Stimulated activated naive CD8-positive, alpha-beta T cell treated with anti-CD3 and anti-CD28 coated beads, Interleukin-15, Interleukin-2, amounts not matched to agents 100 U/mL and 50 U/mL, for 24 hours (primary cell): ENCODE data around the gene IL2RA.
"Not testable (repeated sequence)": the region's sequence is repeated elsewhere in the genome, so short reads cannot be mapped to it uniquely, and the experiment has no call there.

Source experiments
- ATAC-seq: fragments of 150-1000 bp; cut with Tn5 transposase; one replicate; pipeline ENCODE4 v1.10.0; 2021
- DNase-seq: peaks from one replicate; pipeline ENCODE4 v3.0.0; 2021

Gene IL2RA

GRCh38 chr10:6082496-6083395 is 20.6 kb upstream of the IL2RA start:
- peak; percentile 5 for ATAC-seq
- DNase-seq: no peak

- DNase-seq (no peak), ATAC-seq (no peak)
Measured at GRCh38 chr10:6080417-6080973, 18.3 kb upstream of the IL2RA start.

GRCh38 chr10:6079044-6079443 is 16.9 kb upstream of the IL2RA start:
- ATAC-seq (no peak), DNase-seq (no peak)

GRCh38 chr10:6077071-6077675 is 15.0 kb upstream of the IL2RA start:
- ATAC-seq (no peak), DNase-seq (no peak)

GRCh38 chr10:6074489-6075301 is 12.5 kb upstream of the IL2RA start:
- ATAC-seq: peak; percentile 38
- DNase-seq: no peak

GRCh38 chr10:6072215-6072934 is 10.2 kb upstream of the IL2RA start:
- DNase-seq (no peak), ATAC-seq (peak; percentile 29)

- DNase-seq: no peak
- ATAC-seq: no peak
Measured at GRCh38 chr10:6071181-6072175, 9.3 kb upstream of the IL2RA start.

GRCh38 chr10:6070660-6071059 is 8.5 kb upstream of the IL2RA start:
- peak; percentile 82 for DNase-seq

GRCh38 chr10:6069081-6069931 is 7.1 kb upstream of the IL2RA start:
- no peak for DNase-seq
- peak; percentile 52 for ATAC-seq

More at GRCh38 chr10:6070660-6071059, 8.5 kb upstream of the IL2RA start:
- peak; percentile 70 for ATAC-seq

- ATAC-seq: peak; percentile 16
- peak; percentile 56 for DNase-seq
Measured at GRCh38 chr10:6068422-6068821, 6.3 kb upstream of the IL2RA start.

- ATAC-seq (no peak), DNase-seq (no peak)
Measured at GRCh38 chr10:6068006-6068405, 5.8 kb upstream of the IL2RA start.

- peak; percentile 3 for DNase-seq
Measured at GRCh38 chr10:6067457-6067856, 5.3 kb upstream of the IL2RA start.

GRCh38 chr10:6065835-6066234 is 3.7 kb upstream of the IL2RA start:
- ATAC-seq (no peak), DNase-seq (peak; percentile 13)

More at GRCh38 chr10:6067457-6067856, 5.3 kb upstream of the IL2RA start:
- no peak for ATAC-seq

GRCh38 chr10:6065406-6065805 is 3.2 kb upstream of the IL2RA start:
- DNase-seq (peak; percentile 35), ATAC-seq (no peak)

- DNase-seq, ATAC-seq: not testable (repeated sequence)
Measured at GRCh38 chr10:6064726-6065125, 2.6 kb upstream of the IL2RA start.

- no peak for DNase-seq
- no peak for ATAC-seq
Measured at GRCh38 chr10:6064119-6064518, 2.0 kb upstream of the IL2RA start.

GRCh38 chr10:6061056-6061455 is 1.1 kb downstream of the IL2RA start:
- ATAC-seq: no peak
- peak; percentile 27 for DNase-seq

GRCh38 chr10:6059506-6059905 is 2.7 kb downstream of the IL2RA start:
- DNase-seq (peak; percentile 6), ATAC-seq (no peak)
